Ishikawa (cell line): Measurements from ENCODE around the gene RFWD3.

Experiments used
- CEBPB ChIP-seq: IDR thresholded peaks from 2 replicates; pipeline ENCODE4 v1.6.1; 2012
- CREB1 ChIP-seq: IDR thresholded peaks from 2 replicates; pipeline ENCODE4 v1.6.1; 2012; ENCODE audit warnings: low read depth
- EGR1 ChIP-seq: IDR thresholded peaks from 2 replicates; pipeline ENCODE4 v1.6.1; 2012
- EP300 ChIP-seq: IDR thresholded peaks from 2 replicates; pipeline ENCODE4 v1.6.1; 2012; ENCODE audit warnings: borderline replicate concordance
- FOXM1 ChIP-seq: IDR thresholded peaks from 2 replicates; pipeline ENCODE4 v1.6.1; 2012; ENCODE audit warnings: low read depth, borderline replicate concordance
- MAX ChIP-seq: IDR thresholded peaks from 2 replicates; pipeline ENCODE4 v1.6.1; 2012
- NFIC ChIP-seq: IDR thresholded peaks from 2 replicates; pipeline ENCODE4 v1.6.1; 2012
- RAD21 ChIP-seq: IDR thresholded peaks from 2 replicates; pipeline ENCODE4 v1.6.1; 2012; ENCODE audit warnings: low read depth
- REST ChIP-seq: IDR thresholded peaks from 2 replicates; pipeline ENCODE4 v1.6.1; 2012; ENCODE audit warnings: low read depth, mild to moderate bottlenecking
- TAF1 ChIP-seq: IDR thresholded peaks from 2 replicates; pipeline ENCODE4 v1.6.1; 2012; ENCODE audit warnings: low read depth, mild to moderate bottlenecking
- TCF12 ChIP-seq: IDR thresholded peaks from 2 replicates; pipeline ENCODE4 v1.6.1; 2012; ENCODE audit warnings: low read depth
- TEAD4 ChIP-seq: IDR thresholded peaks from 2 replicates; pipeline ENCODE4 v1.6.1; 2012
- YY1 ChIP-seq: IDR thresholded peaks from 2 replicates; pipeline ENCODE4 v1.6.1; 2012; ENCODE audit warnings: low read depth
- ZBTB7A ChIP-seq: IDR thresholded peaks from 2 replicates; pipeline ENCODE4 v1.6.1; 2012; ENCODE audit warnings: low read depth
- TF ChIP-seq, protein P1 (sequence below): IDR thresholded peaks from 2 replicates; pipeline ENCODE4 v1.6.1; 2012

RFWD3 gene

DNA sequence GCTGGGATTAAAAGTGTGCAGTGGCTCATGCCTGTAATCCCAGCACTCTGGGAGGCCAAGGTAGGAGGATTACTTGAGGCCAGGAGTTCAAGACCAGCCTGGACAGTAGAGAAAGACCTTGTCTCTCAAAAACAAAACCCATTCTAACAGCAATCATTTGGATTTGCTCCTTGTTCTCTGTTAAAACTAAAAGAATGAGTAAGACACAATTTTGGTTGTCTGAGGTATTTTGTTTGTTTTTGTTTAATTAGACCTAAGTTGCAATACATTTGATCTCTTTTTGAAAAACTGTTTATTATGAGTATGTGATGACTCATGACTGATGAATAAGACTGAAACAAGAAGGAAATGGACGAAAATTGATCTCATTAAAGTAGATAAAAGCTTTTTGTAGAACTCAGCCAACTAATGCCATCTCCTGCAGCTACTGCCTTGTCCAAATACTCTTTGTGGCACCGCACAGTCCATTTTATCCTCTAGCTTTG lies 88.8 kb downstream of the RFWD3 start:
- TF ChIP-seq MAX (no peak), EGR1 (no peak), TEAD4 (no peak), CEBPB (no peak), FOXM1 (no peak)

DNA sequence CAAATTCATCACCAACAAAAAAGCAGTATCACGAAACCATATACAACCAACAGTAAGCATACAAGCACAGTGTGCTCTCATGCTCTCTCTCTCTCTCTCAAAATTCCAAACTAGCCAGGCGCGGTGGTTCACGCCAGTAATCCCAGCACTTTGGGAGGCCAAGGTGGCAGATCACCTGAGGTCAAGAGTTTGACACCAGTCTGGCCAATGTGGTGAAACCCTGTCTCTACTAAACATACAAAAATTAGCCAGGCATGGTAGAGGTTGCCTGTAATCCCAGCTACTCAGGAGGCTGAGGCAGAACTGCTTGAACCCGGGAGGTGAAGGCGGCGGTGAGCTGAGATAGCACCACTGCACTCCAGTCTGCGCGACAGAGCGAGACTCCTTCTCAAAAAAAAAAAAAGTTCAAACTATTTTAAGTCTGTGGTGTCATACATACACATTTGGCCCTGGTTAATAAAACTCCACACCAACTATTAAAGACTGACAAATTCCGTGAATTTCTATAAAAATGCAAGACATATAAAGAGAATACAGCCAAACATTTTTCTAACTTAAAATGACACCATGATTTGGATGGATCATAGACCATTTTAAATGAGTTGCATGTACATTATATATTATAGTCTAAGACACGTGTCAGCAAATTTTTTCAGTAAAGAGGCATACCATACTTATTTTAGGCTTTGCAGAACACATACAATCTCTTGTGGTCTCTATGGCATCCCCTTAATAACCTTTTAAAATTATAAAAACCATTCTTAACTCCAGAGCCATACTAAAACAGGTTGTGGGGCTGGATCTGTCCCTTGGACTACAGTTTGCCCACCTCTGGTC lies 90.7 kb downstream of the RFWD3 start:
- TF ChIP-seq CREB1 (no peak), ZBTB7A (no peak), NFIC (no peak), YY1 (no peak), REST (no peak), TEAD4 (no peak)

DNA sequence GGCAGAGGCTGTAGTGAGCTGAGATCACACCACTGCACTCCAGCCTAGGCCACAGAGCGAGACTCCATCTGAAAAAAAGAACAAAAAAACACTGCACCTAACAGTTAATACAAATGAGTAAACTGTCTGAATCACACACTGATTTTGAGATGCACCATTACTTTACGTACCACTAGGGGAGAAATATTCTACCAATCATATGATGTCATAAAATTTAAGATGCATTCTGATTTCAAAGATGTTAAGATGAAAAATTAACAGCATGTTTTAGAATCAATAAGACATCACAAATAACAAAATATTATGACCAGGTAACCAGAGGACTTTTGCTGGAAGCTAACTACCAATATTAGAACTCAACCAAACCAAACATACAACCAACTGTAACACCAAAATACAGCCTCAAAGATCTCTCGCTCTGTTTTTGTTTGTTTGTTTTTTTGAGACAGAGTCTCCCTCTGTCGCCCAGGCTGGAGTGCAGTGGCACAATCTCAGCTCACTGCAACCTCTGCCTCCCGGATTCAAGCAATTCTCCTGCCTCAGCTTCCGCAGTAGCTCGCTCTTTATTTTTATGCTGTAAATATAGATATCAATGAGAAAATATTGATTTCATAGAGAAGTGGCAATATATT lies 91.4 kb downstream of the RFWD3 start:
- TF ChIP-seq ZBTB7A (no peak), TAF1 (no peak), TEAD4 (no peak), NFIC (no peak), CREB1 (no peak), EGR1 (no peak), EP300 (no peak), TCF12 (no peak), REST (no peak), CEBPB (no peak), YY1 (no peak), RAD21 (no peak)
- TF ChIP-seq, protein P1, sequence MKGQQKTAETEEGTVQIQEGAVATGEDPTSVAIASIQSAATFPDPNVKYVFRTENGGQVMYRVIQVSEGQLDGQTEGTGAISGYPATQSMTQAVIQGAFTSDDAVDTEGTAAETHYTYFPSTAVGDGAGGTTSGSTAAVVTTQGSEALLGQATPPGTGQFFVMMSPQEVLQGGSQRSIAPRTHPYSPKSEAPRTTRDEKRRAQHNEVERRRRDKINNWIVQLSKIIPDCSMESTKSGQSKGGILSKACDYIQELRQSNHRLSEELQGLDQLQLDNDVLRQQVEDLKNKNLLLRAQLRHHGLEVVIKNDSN = no peak

- TF ChIP-seq REST = no peak
- no peak for TF ChIP-seq EGR1
- TF ChIP-seq NFIC = no peak
- no peak for TF ChIP-seq TCF12
- TF ChIP-seq FOXM1 = no peak
- no peak for TF ChIP-seq ZBTB7A
Measured at GRCh38 chr16:74574146-74574545, 92.5 kb downstream of the RFWD3 start.

- TF ChIP-seq YY1 (no peak), CREB1 (no peak), CEBPB (no peak), EGR1 (no peak), TCF12 (no peak), TEAD4 (no peak), FOXM1 (no peak), NFIC (no peak), ZBTB7A (no peak), TAF1 (no peak), MAX (no peak), REST (no peak), RAD21 (no peak), EP300 (no peak)
- TF ChIP-seq, protein P1 = no peak
Measured at GRCh38 chr16:74573622-74574021, 93.1 kb downstream of the RFWD3 start.
